SH-SY5Y (cell line): Measurements from ENCODE around the gene SOX18.

Experiments
- GATA2 ChIP-seq: IDR thresholded peaks from 2 replicates; pipeline ENCODE4 v1.6.1; 2011; ENCODE audit warnings: mild to moderate bottlenecking, low read depth, low read length
- GATA3 ChIP-seq: IDR thresholded peaks from 2 replicates; pipeline ENCODE4 v1.6.1; 2011; ENCODE audit warnings: low read depth, mild to moderate bottlenecking, low read length, moderate library complexity

- TF ChIP-seq GATA2 (no peak), GATA3 (no peak)
These were observed 43.0 kb upstream of the SOX18 start for GRCh38 chr20:64092258-64093012.
